Neural cell (in vitro differentiated cells): ENCODE measurements around the gene UBAP1L.

Source experiments
- CTCF ChIP-seq: fragments of 450-650 bp; IDR thresholded peaks from 2 replicates; pipeline ENCODE4 v1.5.1; 2014; ENCODE audit warnings: antibody characterized with exemption, mild to moderate bottlenecking, moderate library complexity; ENCODE audit not compliant: poor library complexity, severe bottlenecking
- EP300 ChIP-seq: fragments of 450-650 bp; conservative IDR thresholded peaks from 2 replicates; pipeline ENCODE4 v1.6.1; 2014; ENCODE audit warnings: antibody characterized with exemption, mild to moderate bottlenecking, moderate library complexity; ENCODE audit not compliant: poor library complexity, severe bottlenecking
- EZH2 ChIP-seq: fragments of 200-600, 300-800 bp; shearing (Covaris generic), sonication (generic); IDR thresholded peaks from 2 replicates; pipeline ENCODE4 v1.6.1; 2014; ENCODE audit warnings: antibody characterized with exemption, low read length, borderline replicate concordance, mild to moderate bottlenecking; ENCODE audit not compliant: insufficient read depth, poor library complexity, severe bottlenecking
- MXI1 ChIP-seq: fragments of 450-650 bp; conservative IDR thresholded peaks from 2 replicates; pipeline ENCODE4 v1.6.1; 2014; ENCODE audit warnings: antibody characterized with exemption, mild to moderate bottlenecking; ENCODE audit not compliant: poor library complexity, severe bottlenecking
- POLR2AphosphoS5 ChIP-seq: IDR thresholded peaks from 2 replicates; pipeline ENCODE4 v1.6.1; 2012
- REST ChIP-seq: IDR thresholded peaks from 2 replicates; pipeline ENCODE4 v1.6.1; 2012; ENCODE audit warnings: borderline replicate concordance
- SMC3 ChIP-seq: fragments of 450-650 bp; conservative IDR thresholded peaks from 2 replicates; pipeline ENCODE4 v1.6.1; 2014; ENCODE audit warnings: antibody characterized with exemption, mild to moderate bottlenecking, moderate library complexity; ENCODE audit not compliant: poor library complexity

GRCh38 chr15:65076486-65077290, 38.3 kb downstream of the UBAP1L start, which contains the start of gene KBTBD13:
- TF ChIP-seq POLR2AphosphoS5 (no peak), MXI1 (no peak), CTCF (no peak), EZH2 (no peak), SMC3 (no peak), EP300 (no peak), REST (no peak)
